HG02678 (cell line): Measurements from ENCODE around the gene CHID1.

Experiments
- ATAC-seq: cut with Tn5 transposase; IDR thresholded peaks from one replicate; pipeline ENCODE4 v1.9.1; 2021; ENCODE audit warnings: mild to moderate bottlenecking, moderate library complexity; ENCODE audit not compliant: unreplicated experiment

Gene CHID1

GRCh38 chr11:933142-933851 lies 22.7 kb upstream of the CHID1 start:
- no peak for ATAC-seq

GRCh38 chr11:932435-932834 lies 21.8 kb upstream of the CHID1 start:
- ATAC-seq, result no peak

- no peak for ATAC-seq
These were observed 20.8 kb upstream of the CHID1 start for GRCh38 chr11:931385-931784.

DNA sequence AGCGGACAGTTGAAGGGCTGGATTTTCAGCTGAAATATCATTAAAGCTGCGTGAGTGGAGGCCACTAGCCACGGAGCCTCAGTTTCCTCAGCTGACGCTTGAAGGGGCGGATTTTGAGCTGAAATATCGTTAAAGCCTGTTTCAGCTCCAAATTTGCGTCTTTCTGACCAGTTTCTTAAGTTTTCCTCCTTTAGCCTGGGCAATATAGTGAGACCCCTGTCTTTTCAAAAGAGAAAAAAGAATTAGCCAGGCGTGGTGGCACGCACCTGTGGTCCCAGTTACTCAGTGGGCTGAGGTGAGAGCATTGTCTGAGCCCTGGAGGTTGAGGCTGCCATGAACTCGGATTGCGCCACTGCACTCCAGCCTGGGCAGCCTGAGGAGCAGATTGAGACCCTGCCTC lies 18.8 kb upstream of the CHID1 start:
- no peak for ATAC-seq

- ATAC-seq, result no peak
These were observed 18.2 kb upstream of the CHID1 start for GRCh38 chr11:928786-929185.

- ATAC-seq, result no peak
These were observed 17.3 kb upstream of the CHID1 start for GRCh38 chr11:927871-928270.

GRCh38 chr11:926341-926916 lies 15.8 kb upstream of the CHID1 start:
- no peak for ATAC-seq

GRCh38 chr11:925496-926301 lies 15.1 kb upstream of the CHID1 start, which contains the start of gene AP2A2:
AP2A2 (plus strand) TSS chr11:925870; CDS start chr11:926022, 152 bp downstream.
- peak; percentile 75 for ATAC-seq

- peak; percentile 4 for ATAC-seq
These were observed 14.5 kb upstream of the CHID1 start for GRCh38 chr11:925158-925495.

DNA sequence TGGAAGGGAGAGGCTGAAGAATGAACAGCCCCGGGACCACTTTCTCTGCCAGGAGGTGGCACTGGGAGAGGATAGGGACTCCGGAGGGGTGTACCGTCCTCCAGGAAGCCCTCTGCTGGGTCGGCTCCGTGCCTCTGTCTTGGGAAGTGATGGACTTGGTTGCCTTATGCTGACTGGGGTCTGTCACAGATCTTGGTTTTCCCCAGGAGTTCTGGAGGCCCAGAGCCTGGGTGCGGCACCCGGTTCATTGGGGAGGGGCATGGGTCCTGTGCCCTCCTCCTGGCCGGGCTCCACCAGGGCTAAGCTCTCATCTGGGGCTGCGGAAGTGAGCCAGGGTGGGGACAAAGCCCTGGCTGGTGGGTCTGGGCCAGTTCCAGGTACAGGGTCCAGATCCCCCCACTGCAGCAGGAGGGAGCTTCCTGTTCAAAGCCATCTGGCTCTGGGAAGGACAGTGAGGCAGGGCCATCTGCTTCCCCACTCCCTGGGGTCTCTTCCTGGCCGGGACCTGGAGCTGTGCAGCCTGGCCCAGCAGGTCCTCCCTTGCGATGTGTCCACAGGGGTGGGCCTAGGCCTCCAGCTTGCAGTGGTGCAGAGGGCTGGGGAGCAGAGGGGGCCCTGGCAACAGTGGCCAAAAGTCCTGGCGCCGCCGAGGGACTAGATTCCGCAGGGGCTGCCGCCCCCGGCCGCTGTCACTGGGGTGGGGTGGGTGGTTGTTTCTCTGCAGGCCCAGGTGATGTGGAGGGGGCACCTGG lies 14.0 kb upstream of the CHID1 start:
- no peak for ATAC-seq

GRCh38 chr11:923691-924405 lies 13.2 kb upstream of the CHID1 start:
- ATAC-seq, result no peak

GRCh38 chr11:921921-922678 lies 11.5 kb upstream of the CHID1 start:
- ATAC-seq, result no peak

DNA sequence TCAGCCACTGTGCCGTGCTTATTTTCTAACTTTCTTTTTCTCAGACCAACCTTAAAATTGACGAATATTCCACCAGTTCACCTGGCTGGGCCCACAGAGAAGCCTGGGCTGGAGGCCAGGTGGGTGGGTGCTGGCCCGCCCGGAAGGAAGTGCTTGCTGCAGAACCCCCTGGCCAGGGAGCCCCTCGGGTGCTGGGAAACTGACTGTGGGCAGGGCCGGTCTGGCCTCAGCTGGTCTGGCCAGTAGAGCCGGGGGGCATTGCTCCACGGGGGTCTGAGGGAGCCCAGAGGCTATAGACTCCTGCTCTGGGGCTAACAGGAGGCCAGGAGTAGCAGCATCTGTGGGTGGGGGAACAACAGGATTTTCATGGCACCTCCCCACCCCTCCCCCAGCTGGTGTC lies 6.8 kb upstream of the CHID1 start:
- no peak for ATAC-seq

GRCh38 chr11:914747-915501 lies 4.3 kb upstream of the CHID1 start:
- ATAC-seq, result no peak

DNA sequence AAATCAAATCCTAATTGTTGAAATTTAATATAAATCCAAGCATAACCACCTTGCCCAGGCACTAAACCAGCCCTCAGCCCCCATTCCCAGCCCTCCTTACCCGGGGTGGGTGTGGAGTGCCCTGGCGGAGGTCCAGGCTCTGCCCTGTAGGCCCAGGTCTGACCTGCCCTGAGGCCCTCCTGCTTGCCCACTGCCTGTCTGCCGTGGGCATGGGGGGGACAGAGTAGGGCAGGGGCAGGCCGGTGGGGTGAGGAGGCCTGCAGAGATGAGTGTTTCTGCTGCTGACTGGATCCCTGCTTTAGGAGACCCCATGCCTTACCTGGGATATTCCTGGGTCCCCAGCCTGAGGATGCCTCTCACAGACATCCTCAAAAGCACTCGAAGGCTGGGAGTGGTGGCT lies 3.6 kb upstream of the CHID1 start:
- no peak for ATAC-seq

- no peak for ATAC-seq
These were observed 2.4 kb upstream of the CHID1 start for GRCh38 chr11:913043-913442.

DNA sequence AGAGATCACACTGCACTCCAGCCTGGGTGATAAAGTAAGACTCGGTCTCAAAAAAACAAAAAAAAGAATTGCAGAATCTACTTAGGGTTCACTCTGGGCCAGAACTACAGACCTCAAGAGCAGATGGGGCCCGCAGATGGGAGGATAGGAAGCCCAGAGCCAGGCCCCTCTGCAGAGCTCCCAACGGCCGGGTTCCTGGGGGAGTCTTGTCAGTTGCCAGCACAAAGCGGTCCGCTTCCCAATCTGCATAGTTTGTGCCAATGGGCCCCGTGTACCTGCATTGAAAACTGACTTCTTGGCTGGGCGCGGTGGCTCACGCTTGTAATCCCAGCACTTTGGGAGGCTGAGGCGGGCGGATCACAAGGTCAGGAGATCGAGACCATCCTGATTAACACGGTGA lies 1.7 kb upstream of the CHID1 start:
- no peak for ATAC-seq

DNA sequence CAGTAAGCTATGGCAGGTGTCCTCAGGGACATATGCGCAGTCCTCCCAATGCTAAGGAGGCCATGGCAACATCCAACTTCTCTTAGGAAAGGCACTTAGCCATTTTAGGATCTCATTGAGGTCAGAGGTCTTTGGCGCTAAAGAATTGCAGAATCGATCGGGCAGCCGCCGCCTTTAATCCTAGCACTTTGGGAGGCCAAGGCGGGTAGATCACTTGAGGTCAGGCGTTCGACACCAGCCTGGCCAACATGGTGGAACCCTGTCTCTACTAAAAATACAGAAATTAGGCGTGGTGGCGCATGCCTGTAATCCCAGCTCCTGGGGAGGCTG lies 1.2 kb upstream of the CHID1 start:
- ATAC-seq, result no peak
